KMS-11 (cell line): Measurements from ENCODE around the gene ICAM5.

Experiments
- H2AFZ ChIP-seq: fragments of 200-600 bp; sonication (generic); 2 replicates; pipeline ENCODE4 v1.6.1; 2016; ENCODE audit warnings: antibody characterized with exemption, mixed run types, low read depth
- H3K27ac ChIP-seq: fragments of 200-600 bp; sonication (generic); 2 replicates; pipeline ENCODE4 v1.6.1; 2016; ENCODE audit warnings: mild to moderate bottlenecking, mixed run types
- H3K27me3 ChIP-seq: fragments of 200-600 bp; sonication (generic); 2 replicates; pipeline ENCODE4 v1.6.1; 2017; ENCODE audit warnings: mild to moderate bottlenecking, low read depth, mixed run types, moderate library complexity; ENCODE audit not compliant: insufficient read depth
- H3K36me3 ChIP-seq: fragments of 200-600 bp; sonication (generic); 2 replicates; pipeline ENCODE4 v1.6.1; 2017; ENCODE audit warnings: mild to moderate bottlenecking, mixed run types; ENCODE audit not compliant: insufficient read depth
- H3K4me1 ChIP-seq: fragments of 200-600 bp; sonication (generic); 2 replicates; pipeline ENCODE4 v1.6.1; 2016; ENCODE audit warnings: mild to moderate bottlenecking, low read depth, mixed run types; ENCODE audit not compliant: poor library complexity, severe bottlenecking
- H3K4me2 ChIP-seq: fragments of 200-600 bp; sonication (generic); 2 replicates; pipeline ENCODE4 v1.7.0; 2016; ENCODE audit warnings: mild to moderate bottlenecking, mixed run types
- H3K4me3 ChIP-seq: fragments of 200-600 bp; sonication (generic); IDR thresholded peaks from 2 replicates; pipeline ENCODE4 v1.6.1; 2017; ENCODE audit warnings: low read depth, low read length, mixed read lengths; ENCODE audit not compliant: insufficient read depth
- H3K79me2 ChIP-seq: fragments of 200-600 bp; sonication (generic); 2 replicates; pipeline ENCODE4 v1.6.1; 2016; ENCODE audit warnings: low read depth, mixed run types; ENCODE audit not compliant: insufficient read depth
- H3K9ac ChIP-seq: fragments of 200-600 bp; sonication (generic); 2 replicates; pipeline ENCODE4 v1.6.1; 2016; ENCODE audit warnings: mild to moderate bottlenecking, mixed run types
- H4K20me1 ChIP-seq: fragments of 200-600 bp; sonication (generic); 2 replicates; pipeline ENCODE4 v1.6.1; 2016; ENCODE audit warnings: mild to moderate bottlenecking, mixed run types; ENCODE audit not compliant: insufficient read depth
- TF ChIP-seq, protein P1 (sequence below): fragments of 200-600 bp; sonication (generic); conservative IDR thresholded peaks from 2 replicates; pipeline ENCODE4 v1.6.1; 2017; ENCODE audit warnings: low read depth, mild to moderate bottlenecking, antibody characterized with exemption, low read length, moderate library complexity, mixed read lengths

The ICAM5 gene

GRCh38 chr19:10271543-10272086 lies 18.1 kb upstream of the ICAM5 start:
- Histone ChIP-seq H3K4me3 (no peak overlapping the region), H3K27me3 (no peaks in the 10 kb centered on the region), H2AFZ (peak overlapping the region; percentile 78; the same call in 1 of the 2 replicates), H3K27ac (peak overlapping the region; percentile 58), H3K79me2 (no peaks in the 10 kb centered on the region; the same call in 1 of the 2 replicates), H3K36me3 (no peaks in the 10 kb centered on the region), H3K4me2 (peak overlapping the region; percentile 67; the same call in 1 of the 2 replicates), H4K20me1 (no peaks in the 10 kb centered on the region), H3K4me1 (peaks cover 25% of the 10 kb centered on the region), H3K9ac (peak overlapping the region; percentile 64; the same call in 1 of the 2 replicates)
- TF ChIP-seq, protein P1, sequence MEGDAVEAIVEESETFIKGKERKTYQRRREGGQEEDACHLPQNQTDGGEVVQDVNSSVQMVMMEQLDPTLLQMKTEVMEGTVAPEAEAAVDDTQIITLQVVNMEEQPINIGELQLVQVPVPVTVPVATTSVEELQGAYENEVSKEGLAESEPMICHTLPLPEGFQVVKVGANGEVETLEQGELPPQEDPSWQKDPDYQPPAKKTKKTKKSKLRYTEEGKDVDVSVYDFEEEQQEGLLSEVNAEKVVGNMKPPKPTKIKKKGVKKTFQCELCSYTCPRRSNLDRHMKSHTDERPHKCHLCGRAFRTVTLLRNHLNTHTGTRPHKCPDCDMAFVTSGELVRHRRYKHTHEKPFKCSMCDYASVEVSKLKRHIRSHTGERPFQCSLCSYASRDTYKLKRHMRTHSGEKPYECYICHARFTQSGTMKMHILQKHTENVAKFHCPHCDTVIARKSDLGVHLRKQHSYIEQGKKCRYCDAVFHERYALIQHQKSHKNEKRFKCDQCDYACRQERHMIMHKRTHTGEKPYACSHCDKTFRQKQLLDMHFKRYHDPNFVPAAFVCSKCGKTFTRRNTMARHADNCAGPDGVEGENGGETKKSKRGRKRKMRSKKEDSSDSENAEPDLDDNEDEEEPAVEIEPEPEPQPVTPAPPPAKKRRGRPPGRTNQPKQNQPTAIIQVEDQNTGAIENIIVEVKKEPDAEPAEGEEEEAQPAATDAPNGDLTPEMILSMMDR = no peak

GRCh38 chr19:10274589-10274988 lies 15.2 kb upstream of the ICAM5 start:
- H3K4me3 ChIP-seq = no peak overlapping the region
- TF ChIP-seq, protein P1 = no peak
- no peak overlapping the region for H2AFZ ChIP-seq
- H3K36me3 ChIP-seq = no peaks in the 10 kb centered on the region
- H3K9ac ChIP-seq = no peak overlapping the region
- H3K4me2 ChIP-seq = no peak overlapping the region
- H3K4me1 ChIP-seq = peaks cover 23% of the 10 kb centered on the region
- H3K79me2 ChIP-seq = no peaks in the 10 kb centered on the region; the same call in 1 of the 2 replicates
- no peak overlapping the region for H3K27ac ChIP-seq
- no peaks in the 10 kb centered on the region for H3K27me3 ChIP-seq
- no peaks in the 10 kb centered on the region for H4K20me1 ChIP-seq

DNA sequence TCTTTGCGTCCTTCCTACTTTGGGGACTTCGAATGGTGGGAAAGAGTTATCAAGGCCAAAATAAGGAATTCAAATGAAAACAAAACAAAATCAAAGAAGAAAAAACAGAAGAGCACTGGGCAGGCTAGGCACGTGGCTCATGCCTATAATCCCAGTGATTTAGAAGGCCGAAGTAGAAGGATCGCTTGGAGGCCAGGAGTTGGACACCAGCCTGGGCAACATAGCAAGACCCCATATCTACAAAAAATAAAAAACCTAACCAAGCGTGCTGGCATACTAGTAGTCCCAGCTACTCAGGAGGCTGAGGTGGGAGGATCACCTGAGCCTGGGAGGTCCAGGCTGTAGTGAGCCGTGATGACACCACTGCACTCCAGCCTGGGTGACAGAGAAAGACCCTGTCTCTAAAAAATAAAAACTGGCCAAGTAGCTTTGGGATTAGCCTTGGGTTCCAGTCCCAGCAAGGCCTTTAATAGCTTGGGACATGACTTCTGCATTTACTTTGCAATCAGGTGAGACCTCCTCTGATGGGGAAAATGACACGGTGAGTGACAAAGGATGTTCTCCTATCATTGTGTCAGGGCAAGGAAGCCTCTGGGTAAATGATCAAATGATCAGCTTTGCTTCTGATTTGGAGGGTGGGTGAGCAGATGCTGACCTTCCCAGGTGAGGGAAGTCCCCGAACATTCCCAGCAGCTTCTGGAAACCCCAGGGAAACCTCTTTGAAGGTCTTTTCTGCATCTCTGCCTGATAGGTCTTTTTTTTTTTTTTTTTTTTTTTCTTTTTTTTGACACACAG lies 11.8 kb upstream of the ICAM5 start:
- Histone ChIP-seq H3K27ac (no peak overlapping the region), H3K4me2 (no peak overlapping the region), H3K9ac (no peak overlapping the region), H3K4me3 (no peak overlapping the region), H2AFZ (no peak overlapping the region), H3K4me1 (peaks cover 4% of the 10 kb centered on the region), H3K36me3 (no peaks in the 10 kb centered on the region), H3K27me3 (no peaks in the 10 kb centered on the region), H4K20me1 (no peaks in the 10 kb centered on the region), H3K79me2 (no peaks in the 10 kb centered on the region; the same call in 1 of the 2 replicates)
- TF ChIP-seq, protein P1 = no peak

DNA sequence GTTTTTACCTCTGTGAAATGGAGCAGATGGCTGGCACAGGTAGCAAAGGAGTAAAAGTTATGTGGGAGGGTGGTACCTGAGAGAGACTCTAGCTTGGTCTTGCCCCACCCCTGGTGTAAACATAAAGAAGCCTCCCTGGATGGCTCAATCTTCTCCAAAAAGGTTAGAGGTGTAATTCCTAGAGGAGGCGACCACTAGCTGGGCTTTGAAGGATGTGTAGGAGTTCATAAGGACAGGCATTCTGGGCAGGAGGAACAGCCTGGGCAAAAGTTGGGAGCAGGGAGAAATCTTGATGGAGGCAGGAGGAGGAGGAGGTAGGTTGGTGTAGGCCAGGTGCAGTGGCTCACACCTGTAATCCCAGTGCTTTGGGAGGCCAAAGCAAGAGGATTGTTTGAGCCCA lies 10.8 kb upstream of the ICAM5 start:
- peaks cover 4% of the 10 kb centered on the region for H3K4me1 ChIP-seq
- H3K27ac ChIP-seq = no peak overlapping the region
- no peak overlapping the region for H3K4me3 ChIP-seq
- H3K79me2 ChIP-seq = no peaks in the 10 kb centered on the region
- H3K27me3 ChIP-seq = no peaks in the 10 kb centered on the region
- H3K36me3 ChIP-seq = no peaks in the 10 kb centered on the region
- no peak overlapping the region for H2AFZ ChIP-seq
- H3K4me2 ChIP-seq = no peak overlapping the region
- no peaks in the 10 kb centered on the region for H4K20me1 ChIP-seq
- TF ChIP-seq, protein P1 = no peak
- H3K9ac ChIP-seq = no peak overlapping the region
